ENCODE data around the gene WHRN. TPM values are rescaled to one million over a fixed set of nuclear protein-coding genes. Genes with fewer than 3 reads are reported as not detected.

Gene WHRN
- total and polyA plus RNA-seq, 2 of the 8 experiments (the other 6 are each of a cell fraction or from before 2014, with no cell fraction given), result 4.4 to 7.7 TPM

- TF ChIP-seq, protein P1, sequence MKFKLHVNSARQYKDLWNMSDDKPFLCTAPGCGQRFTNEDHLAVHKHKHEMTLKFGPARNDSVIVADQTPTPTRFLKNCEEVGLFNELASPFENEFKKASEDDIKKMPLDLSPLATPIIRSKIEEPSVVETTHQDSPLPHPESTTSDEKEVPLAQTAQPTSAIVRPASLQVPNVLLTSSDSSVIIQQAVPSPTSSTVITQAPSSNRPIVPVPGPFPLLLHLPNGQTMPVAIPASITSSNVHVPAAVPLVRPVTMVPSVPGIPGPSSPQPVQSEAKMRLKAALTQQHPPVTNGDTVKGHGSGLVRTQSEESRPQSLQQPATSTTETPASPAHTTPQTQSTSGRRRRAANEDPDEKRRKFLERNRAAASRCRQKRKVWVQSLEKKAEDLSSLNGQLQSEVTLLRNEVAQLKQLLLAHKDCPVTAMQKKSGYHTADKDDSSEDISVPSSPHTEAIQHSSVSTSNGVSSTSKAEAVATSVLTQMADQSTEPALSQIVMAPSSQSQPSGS (IDR thresholded peaks at IDR 0.05; ENCODE audit: low read length), result no peak
- TF ChIP-seq BACH1 (IDR thresholded peaks at IDR 0.05; ENCODE audit: low read length), result no peak
- no peak for TF ChIP-seq TCF12 (IDR thresholded peaks at IDR 0.05; ENCODE audit: low read depth, low read length)
- TF ChIP-seq CREB1 (IDR thresholded peaks at IDR 0.05), result no peak
Measured at GRCh38 chr9:114406441-114406840, 98.8 kb downstream of the WHRN start (continued).

Measured in H1 (cell line).